Measurements from ENCODE around the gene SGSM1. TPM values are rescaled to one million over a fixed set of nuclear protein-coding genes. Genes with fewer than 3 reads are reported as not detected.

Gene SGSM1
- total RNA-seq, 4 donors from 2014 or later: 1.7 to 6.3 (median 3.7) TPM

DNA sequence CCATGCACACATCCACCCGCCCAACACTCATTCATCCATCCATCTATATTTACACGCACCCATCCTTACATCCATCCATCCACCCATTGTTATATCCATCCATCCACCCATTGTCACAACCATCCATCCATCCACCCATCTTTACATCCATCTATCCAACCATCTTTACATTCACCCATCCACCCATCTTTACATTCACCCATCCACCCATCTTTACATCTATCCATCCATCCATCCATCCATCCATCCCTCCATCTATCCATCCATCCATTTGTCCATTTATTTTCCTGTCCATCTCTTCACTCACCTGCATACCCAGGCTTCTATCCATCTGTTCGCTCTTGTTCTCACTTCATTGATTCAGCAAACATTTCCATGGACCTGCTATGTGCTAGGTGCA, 49.8 kb downstream of the SGSM1 start:
- TF ChIP-seq POLR2AphosphoS5 (IDR thresholded peaks at IDR 0.05): no peak
- no peak for TF ChIP-seq EP300 (IDR thresholded peaks at IDR 0.05)
- no peak for TF ChIP-seq POLR2A (IDR thresholded peaks at IDR 0.05)
- TF ChIP-seq, protein P1, sequence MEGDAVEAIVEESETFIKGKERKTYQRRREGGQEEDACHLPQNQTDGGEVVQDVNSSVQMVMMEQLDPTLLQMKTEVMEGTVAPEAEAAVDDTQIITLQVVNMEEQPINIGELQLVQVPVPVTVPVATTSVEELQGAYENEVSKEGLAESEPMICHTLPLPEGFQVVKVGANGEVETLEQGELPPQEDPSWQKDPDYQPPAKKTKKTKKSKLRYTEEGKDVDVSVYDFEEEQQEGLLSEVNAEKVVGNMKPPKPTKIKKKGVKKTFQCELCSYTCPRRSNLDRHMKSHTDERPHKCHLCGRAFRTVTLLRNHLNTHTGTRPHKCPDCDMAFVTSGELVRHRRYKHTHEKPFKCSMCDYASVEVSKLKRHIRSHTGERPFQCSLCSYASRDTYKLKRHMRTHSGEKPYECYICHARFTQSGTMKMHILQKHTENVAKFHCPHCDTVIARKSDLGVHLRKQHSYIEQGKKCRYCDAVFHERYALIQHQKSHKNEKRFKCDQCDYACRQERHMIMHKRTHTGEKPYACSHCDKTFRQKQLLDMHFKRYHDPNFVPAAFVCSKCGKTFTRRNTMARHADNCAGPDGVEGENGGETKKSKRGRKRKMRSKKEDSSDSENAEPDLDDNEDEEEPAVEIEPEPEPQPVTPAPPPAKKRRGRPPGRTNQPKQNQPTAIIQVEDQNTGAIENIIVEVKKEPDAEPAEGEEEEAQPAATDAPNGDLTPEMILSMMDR (IDR thresholded peaks at IDR 0.05): no peak
- Histone ChIP-seq H3K9me3 (no peaks in the 10 kb centered on the region), H3K4me3 (no peak overlapping the region), H3K27ac (no peak overlapping the region), H3K4me1 (no peaks in the 10 kb centered on the region), H3K36me3 (no peaks in the 10 kb centered on the region), H3K27me3 (no peaks in the 10 kb centered on the region)
- WGBS: 96% methylated on average over 3 of the region's 3 CpGs
- DNase-seq (ENCODE audit: low spot score in 2 of 2): no peak

DNA sequence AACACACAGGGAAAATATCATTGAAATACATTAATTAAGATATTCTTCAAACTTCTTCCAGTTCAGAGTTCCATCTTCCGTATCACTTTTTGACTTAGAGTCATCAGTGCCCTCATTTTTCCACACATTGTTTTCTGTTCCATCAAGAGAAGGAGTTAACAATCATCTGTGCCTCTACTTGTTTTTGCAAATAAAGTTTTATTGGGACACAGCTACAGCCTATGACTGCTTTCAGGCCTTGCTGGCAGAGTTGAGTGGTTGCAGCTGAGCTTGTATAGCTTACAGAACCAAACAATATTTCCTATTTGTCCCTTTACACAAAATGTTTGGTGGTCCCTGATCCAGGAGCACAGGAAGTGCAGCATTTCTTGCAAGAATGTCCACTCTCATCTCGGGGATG, 51.6 kb downstream of the SGSM1 start:
- Histone ChIP-seq H3K4me3 (no peak overlapping the region), H3K27me3 (no peaks in the 10 kb centered on the region), H3K4me1 (no peaks in the 10 kb centered on the region), H3K9me3 (no peaks in the 10 kb centered on the region), H3K36me3 (no peaks in the 10 kb centered on the region), H3K27ac (no peak overlapping the region)
- no peak for DNase-seq (ENCODE audit: low spot score in 2 of 2)
- 92% methylated on average over 2 of the region's 2 CpGs for WGBS
- TF ChIP-seq POLR2A (IDR thresholded peaks at IDR 0.05): no peak
- no peak for TF ChIP-seq EP300 (IDR thresholded peaks at IDR 0.05)
- no peak for TF ChIP-seq POLR2AphosphoS5 (IDR thresholded peaks at IDR 0.05)
- TF ChIP-seq, protein P1 (IDR thresholded peaks at IDR 0.05): no peak

DNA sequence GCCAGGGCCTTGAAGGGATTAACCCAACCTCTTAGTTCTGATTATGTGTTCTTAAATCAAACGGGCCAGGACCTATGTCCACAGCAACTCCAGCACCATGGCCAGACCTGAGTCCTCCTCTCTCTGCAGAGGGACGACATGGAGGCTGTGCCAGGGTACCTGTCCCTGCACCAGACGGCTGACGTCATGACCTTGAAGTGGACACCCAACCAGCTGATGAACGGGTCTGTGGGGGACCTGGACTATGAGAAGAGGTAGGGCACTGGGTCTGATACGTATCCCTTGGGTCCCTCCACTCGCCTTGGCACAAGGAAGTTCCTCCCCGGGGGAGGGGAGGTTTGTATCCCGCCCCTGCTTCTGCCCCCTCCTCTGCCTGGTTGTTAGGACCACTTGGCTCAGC, 53.6 kb downstream of the SGSM1 start:
- Histone ChIP-seq H3K9me3 (no peaks in the 10 kb centered on the region), H3K36me3 (no peaks in the 10 kb centered on the region), H3K4me3 (no peak overlapping the region), H3K27me3 (peaks cover 3% of the 10 kb centered on the region), H3K27ac (no peak overlapping the region), H3K4me1 (no peaks in the 10 kb centered on the region)
- TF ChIP-seq EP300 (IDR thresholded peaks at IDR 0.05) (no peak), POLR2A (IDR thresholded peaks at IDR 0.05) (no peak), POLR2AphosphoS5 (IDR thresholded peaks at IDR 0.05) (no peak)
- TF ChIP-seq, protein P1 (IDR thresholded peaks at IDR 0.05): no peak
- DNase-seq (ENCODE audit: low spot score in 2 of 2): no peak
- WGBS: 79% methylated on average over 9 of the region's 9 CpGs

DNA sequence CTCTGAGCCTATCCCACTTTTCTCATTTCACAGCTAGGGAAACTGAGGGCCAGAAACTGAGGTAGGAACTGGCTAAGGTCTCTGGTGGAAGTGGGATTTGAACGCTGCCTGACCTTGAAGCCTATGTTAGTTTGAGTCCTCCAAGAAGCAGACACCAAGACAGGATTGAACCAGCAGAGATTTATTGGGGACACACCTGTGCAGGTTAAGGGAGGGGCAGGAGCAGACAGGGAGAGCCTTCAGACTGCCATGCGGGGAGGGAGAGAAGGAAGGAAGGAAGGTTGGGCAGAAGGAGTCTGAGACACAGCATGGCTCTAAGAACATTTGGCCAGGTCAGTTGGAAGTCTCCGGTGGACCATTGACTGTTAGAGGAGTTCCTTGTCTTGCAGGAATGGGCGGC, 59.5 kb downstream of the SGSM1 start:
- Histone ChIP-seq H3K9me3 (no peaks in the 10 kb centered on the region), H3K27ac (no peak overlapping the region), H3K36me3 (no peaks in the 10 kb centered on the region), H3K4me3 (no peak overlapping the region), H3K27me3 (peaks cover 3% of the 10 kb centered on the region), H3K4me1 (no peaks in the 10 kb centered on the region)
- DNase-seq (ENCODE audit: low spot score in 2 of 2): no peak
- TF ChIP-seq POLR2A (IDR thresholded peaks at IDR 0.05) (no peak), EP300 (IDR thresholded peaks at IDR 0.05) (no peak), POLR2AphosphoS5 (IDR thresholded peaks at IDR 0.05) (no peak)
- TF ChIP-seq, protein P1 (IDR thresholded peaks at IDR 0.05): no peak
- 84% methylated on average over 4 of the region's 4 CpGs for WGBS

DNA sequence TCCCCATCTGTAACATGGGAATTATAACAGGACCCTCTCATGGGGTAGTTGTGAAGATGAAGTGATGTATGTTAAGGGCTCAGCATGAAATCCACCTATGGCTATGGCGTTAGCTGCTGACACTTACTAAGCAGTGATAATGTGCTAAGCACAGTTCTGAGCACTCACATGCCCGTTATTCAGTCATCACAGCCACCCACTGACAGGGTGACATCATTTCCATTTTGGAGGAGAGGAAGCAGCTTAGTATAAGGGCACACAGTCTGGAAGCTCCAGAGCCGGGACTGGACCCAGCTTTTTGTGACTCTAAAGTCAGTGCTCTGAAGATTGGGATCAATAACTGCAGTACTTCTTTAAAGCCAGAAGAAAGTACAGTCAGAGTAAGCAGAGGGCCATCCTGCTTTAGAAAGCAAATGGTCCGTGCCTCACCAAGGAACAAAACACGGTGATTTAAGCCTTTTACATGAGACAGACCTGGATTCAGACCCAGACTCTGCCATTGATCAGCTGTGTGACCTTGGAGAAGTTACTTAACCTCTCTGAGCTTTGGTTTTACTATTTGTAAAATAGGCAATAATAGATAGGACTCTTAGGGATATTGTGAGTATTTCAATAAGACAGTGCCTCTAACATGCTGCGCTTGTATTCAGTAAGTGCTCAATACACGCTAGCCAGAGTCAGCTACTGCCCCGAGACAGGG, 61.5 kb downstream of the SGSM1 start:
- no peaks in the 10 kb centered on the region for H3K36me3 ChIP-seq
- TF ChIP-seq EP300 (IDR thresholded peaks at IDR 0.05): no peak
- no peaks in the 10 kb centered on the region for H3K9me3 ChIP-seq
- 88% methylated on average over 8 of the region's 8 CpGs for WGBS
- no peak overlapping the region for H3K27ac ChIP-seq
- H3K4me1 ChIP-seq: no peaks in the 10 kb centered on the region
- DNase-seq (ENCODE audit: low spot score in 2 of 2): no peak
- no peak overlapping the region for H3K4me3 ChIP-seq
- H3K27me3 ChIP-seq: peaks cover 3% of the 10 kb centered on the region

DNA sequence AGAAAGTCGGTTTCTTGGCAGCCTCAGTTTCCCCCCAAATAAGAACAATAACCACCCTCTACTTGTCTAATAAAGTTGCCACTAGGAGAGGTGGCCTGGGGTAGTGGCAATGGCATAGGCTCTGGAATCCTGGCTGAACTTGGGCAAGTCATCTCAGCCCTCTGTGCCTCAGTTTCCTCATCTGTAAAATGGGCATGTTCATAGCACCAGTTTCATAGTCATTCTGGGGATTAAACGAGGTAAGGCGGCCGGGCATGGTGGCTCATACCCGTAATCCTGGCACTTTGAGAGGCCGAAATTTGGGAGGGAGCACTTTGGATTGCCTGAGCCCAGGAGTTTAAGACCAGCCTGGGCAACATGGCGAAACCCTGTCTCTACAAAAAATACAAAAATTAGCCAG, 63.0 kb downstream of the SGSM1 start:
- Histone ChIP-seq H3K27me3 (peaks cover 2% of the 10 kb centered on the region), H3K36me3 (no peaks in the 10 kb centered on the region), H3K9me3 (no peaks in the 10 kb centered on the region), H3K27ac (no peak overlapping the region), H3K4me1 (no peaks in the 10 kb centered on the region), H3K4me3 (no peak overlapping the region)
- WGBS: 92% methylated on average over 7 of the region's 7 CpGs
- no peak for DNase-seq (ENCODE audit: low spot score in 2 of 2)
- TF ChIP-seq, protein P1 (IDR thresholded peaks at IDR 0.05): no peak
- TF ChIP-seq EP300 (IDR thresholded peaks at IDR 0.05) (no peak), POLR2A (IDR thresholded peaks at IDR 0.05) (no peak)

Measured in suprapubic skin (tissue), 4 donors.